Measurements from ENCODE around the gene C2orf92. TPM values are rescaled to one million over a fixed set of nuclear protein-coding genes. Genes with fewer than 3 reads are reported as not detected.

C2orf92 gene
- total and polyA plus RNA-seq, 2 donors (not counting 3 experiments of a cell fraction or from before 2014, with no cell fraction given): 1.8 to 7.9 TPM

- intact Hi-C loops (cut with micrococcal nuclease) (no loop called here), dilution Hi-C loops (cut with MboI; ENCODE audit: extremely low pct_ligation_motif_present, low sequenced_read_pairs) (no loop called here)
- Histone ChIP-seq H3K4me1 (ENCODE audit: control insufficient read depth, extremely low read depth, insufficient read depth, low read length) (no peaks in the 10 kb centered on the region), H3K79me2 (ENCODE audit: control insufficient read depth, insufficient read depth, low read length) (no peaks in the 10 kb centered on the region), H3K9ac (replicated peaks; ENCODE audit: extremely low read depth, insufficient read depth, low read length) (no peak overlapping the region), H3K27me3 (ENCODE audit: control insufficient read depth in 2 of 2, insufficient read depth in 2 of 2, low read length in 2 of 2) (no peaks in the 10 kb centered on the region), H3K9me1 (replicated peaks; ENCODE audit: control insufficient read depth, extremely low read depth, insufficient read depth, low read length) (no peaks in the 10 kb centered on the region), H3K9me3 (replicated peaks; ENCODE audit: control insufficient read depth, insufficient read depth, low read length) (no peaks in the 10 kb centered on the region), H2AFZ (ENCODE audit: low read depth, low read length) (no peak overlapping the region), H3K4me2 (ENCODE audit: insufficient read depth, low read length) (no peak overlapping the region), H3K36me3 (ENCODE audit: control insufficient read depth in 2 of 2, extremely low read depth in 1 of 2, insufficient read depth in 2 of 2, low read length in 2 of 2) (no peaks in the 10 kb centered on the region), H3K27ac (ENCODE audit: insufficient read depth, low read depth, low read length) (no peak overlapping the region), H4K20me1 (replicated peaks; ENCODE audit: control insufficient read depth, extremely low read depth, insufficient read depth, low read length) (no peaks in the 10 kb centered on the region), H3K4me3 (replicated peaks in 1 of 3; ENCODE audit: insufficient read depth in 1 of 3, low read depth in 1 of 3, low read length in 3 of 3) (no peak overlapping the region)
- FAIRE-seq (no peak), DNase-seq (ENCODE audit: low read depth, low spot score) (no peak)
- POLR2A ChIA-PET: no interaction called here
- BruUV-seq (replicated peaks): no TSS peak
- no peak for TF ChIP-seq EZH2 (IDR thresholded peaks at IDR 0.05; ENCODE audit: borderline replicate concordance, low read depth, low read length, severe bottlenecking)
- no peak for TF ChIP-seq POLR2A (IDR thresholded peaks at IDR 0.05; ENCODE audit: low read depth, low read length)
- CTCF ChIA-PET: interaction anchor here (1.2 kb wide), 1 partner anchor 24 kb away, joined by 4 read pairs; no protein-coding TSS in a partner anchor
Measured at GRCh38 chr2:97716695-97717612, 47.4 kb downstream of the C2orf92 start.

GRCh38 chr2:97717613-97717995, 48.1 kb downstream of the C2orf92 start:
- DNase-seq (ENCODE audit: low read depth, low spot score) (no peak), FAIRE-seq (no peak)
- Histone ChIP-seq H4K20me1 (replicated peaks; ENCODE audit: control insufficient read depth, extremely low read depth, insufficient read depth, low read length) (no peaks in the 10 kb centered on the region), H3K9me1 (replicated peaks; ENCODE audit: control insufficient read depth, extremely low read depth, insufficient read depth, low read length) (no peaks in the 10 kb centered on the region), H3K9ac (replicated peaks; ENCODE audit: extremely low read depth, insufficient read depth, low read length) (no peak overlapping the region), H3K27me3 (ENCODE audit: control insufficient read depth in 2 of 2, insufficient read depth in 2 of 2, low read length in 2 of 2) (no peaks in the 10 kb centered on the region), H3K4me1 (ENCODE audit: control insufficient read depth, extremely low read depth, insufficient read depth, low read length) (no peaks in the 10 kb centered on the region), H3K9me3 (replicated peaks; ENCODE audit: control insufficient read depth, insufficient read depth, low read length) (no peaks in the 10 kb centered on the region), H3K27ac (ENCODE audit: insufficient read depth, low read depth, low read length) (no peak overlapping the region), H3K4me3 (replicated peaks in 1 of 3; ENCODE audit: insufficient read depth in 1 of 3, low read depth in 1 of 3, low read length in 3 of 3) (no peak overlapping the region), H3K79me2 (ENCODE audit: control insufficient read depth, insufficient read depth, low read length) (no peaks in the 10 kb centered on the region), H3K36me3 (ENCODE audit: control insufficient read depth in 2 of 2, extremely low read depth in 1 of 2, insufficient read depth in 2 of 2, low read length in 2 of 2) (no peaks in the 10 kb centered on the region), H3K4me2 (ENCODE audit: insufficient read depth, low read length) (no peak overlapping the region), H2AFZ (ENCODE audit: low read depth, low read length) (no peak overlapping the region)
- dilution Hi-C loops (cut with MboI; ENCODE audit: extremely low pct_ligation_motif_present, low sequenced_read_pairs) (no loop called here), intact Hi-C loops (cut with micrococcal nuclease) (no loop called here)
- BruUV-seq (replicated peaks): no TSS peak
- TF ChIP-seq POLR2A (IDR thresholded peaks at IDR 0.05; ENCODE audit: low read depth, low read length): no peak
- no peak for TF ChIP-seq FOS (IDR thresholded peaks at IDR 0.05; ENCODE audit: borderline replicate concordance, insufficient read depth, low read length)
- no peak for TF ChIP-seq JUN (IDR thresholded peaks at IDR 0.05; ENCODE audit: borderline replicate concordance, insufficient read depth, insufficient read length, low read depth)
- no peak for TF ChIP-seq EZH2 (IDR thresholded peaks at IDR 0.05; ENCODE audit: borderline replicate concordance, low read depth, low read length, severe bottlenecking)
- TF ChIP-seq CTCF (IDR thresholded peaks at IDR 0.05; ENCODE audit: extremely low read depth in 1 of 2, insufficient read depth in 1 of 2, low read depth in 1 of 2, low read length in 2 of 2): no peak
- TF ChIP-seq MYC (IDR thresholded peaks at IDR 0.05; ENCODE audit: low read depth, low read length): no peak
- TF ChIP-seq MAX (IDR thresholded peaks at IDR 0.05; ENCODE audit: insufficient read depth, insufficient read length): no peak
- TF ChIP-seq GATA2 (IDR thresholded peaks at IDR 0.05; ENCODE audit: insufficient read depth, insufficient read length, low read depth, low read length): no peak
- no peak for TF ChIP-seq POLR2AphosphoS5 (IDR thresholded peaks at IDR 0.05; ENCODE audit: insufficient read depth, low read depth, low read length)
- ChIA-PET CTCF (interaction anchor here (1.2 kb wide), 1 partner anchor 24 kb away, joined by 4 read pairs; no protein-coding TSS in a partner anchor), POLR2A (no interaction called here)

Measured in endothelial cell of umbilical vein (primary cell).